ENCODE results near the gene METAP1D.
"Not testable (repeated sequence)": the region's sequence is repeated elsewhere in the genome, so short reads cannot be mapped to it uniquely, and the experiment has no call there.

METAP1D gene

GRCh38 chr2:172105471-172106107 lies 105.8 kb downstream of the METAP1D start:
- no peak for DNase-seq

GRCh38 chr2:172106108-172106961 lies 106.6 kb downstream of the METAP1D start:
- no peak for DNase-seq

- DNase-seq = no peak
These were observed 108.2 kb downstream of the METAP1D start for GRCh38 chr2:172107690-172108586.

- DNase-seq = no peak
These were observed 108.8 kb downstream of the METAP1D start for GRCh38 chr2:172108587-172108930.

GRCh38 chr2:172109256-172109987 lies 109.7 kb downstream of the METAP1D start:
- no peak for DNase-seq

GRCh38 chr2:172109988-172110811 lies 110.4 kb downstream of the METAP1D start:
- no peak for DNase-seq

GRCh38 chr2:172113617-172114016 lies 113.9 kb downstream of the METAP1D start:
- no peak for DNase-seq

GRCh38 chr2:172114176-172114575 lies 114.4 kb downstream of the METAP1D start:
- not testable (repeated sequence) for DNase-seq

GRCh38 chr2:172114579-172114978 lies 114.8 kb downstream of the METAP1D start:
- no peak for DNase-seq

- no peak for DNase-seq
These were observed 116.4 kb downstream of the METAP1D start for GRCh38 chr2:172116107-172116506.

GRCh38 chr2:172119089-172119488 lies 119.3 kb downstream of the METAP1D start:
- DNase-seq = no peak

- DNase-seq = no peak
These were observed 120.4 kb downstream of the METAP1D start for GRCh38 chr2:172120118-172120517.

- no peak for DNase-seq
These were observed 128.7 kb downstream of the METAP1D start for GRCh38 chr2:172128484-172128883.

GRCh38 chr2:172129404-172129803 lies 129.7 kb downstream of the METAP1D start:
- DNase-seq = no peak
